NB4 (cell line): Measurements from ENCODE around the gene ZFAND3.

ENCODE experiments used
- CTCF ChIP-seq: IDR thresholded peaks from one replicate; pipeline ENCODE4 v1.5.1; 2012; ENCODE audit warnings: low read depth, low read length
- MAX ChIP-seq: IDR thresholded peaks from 2 replicates; pipeline ENCODE4 v1.6.1; 2011; ENCODE audit warnings: low read depth, low read length
- MYC ChIP-seq: IDR thresholded peaks from 2 replicates; pipeline ENCODE4 v1.6.1; 2011; ENCODE audit warnings: low read depth, low read length
- POLR2A ChIP-seq: IDR thresholded peaks from 2 replicates; pipeline ENCODE4 v1.6.1; 2011; ENCODE audit warnings: mild to moderate bottlenecking; ENCODE audit not compliant: insufficient read length; ENCODE audit errors: extremely low read depth

- TF ChIP-seq CTCF = no peak
- TF ChIP-seq POLR2A = no peak
- TF ChIP-seq MAX = no peak
- TF ChIP-seq MYC = no peak
Observed at GRCh38 chr6:38152620-38153019, 333.1 kb downstream of the ZFAND3 start.
